HG03103 (cell line): Measurements from ENCODE around the gene XRRA1.
"Not testable (repeated sequence)": the region's sequence is repeated elsewhere in the genome, so short reads cannot be mapped to it uniquely, and the experiment has no call there.

Experiments
- ATAC-seq: cut with Tn5 transposase; IDR thresholded peaks from one replicate; pipeline ENCODE4 v1.9.1; 2021; ENCODE audit warnings: low read depth; ENCODE audit not compliant: unreplicated experiment

Gene XRRA1, protein sequence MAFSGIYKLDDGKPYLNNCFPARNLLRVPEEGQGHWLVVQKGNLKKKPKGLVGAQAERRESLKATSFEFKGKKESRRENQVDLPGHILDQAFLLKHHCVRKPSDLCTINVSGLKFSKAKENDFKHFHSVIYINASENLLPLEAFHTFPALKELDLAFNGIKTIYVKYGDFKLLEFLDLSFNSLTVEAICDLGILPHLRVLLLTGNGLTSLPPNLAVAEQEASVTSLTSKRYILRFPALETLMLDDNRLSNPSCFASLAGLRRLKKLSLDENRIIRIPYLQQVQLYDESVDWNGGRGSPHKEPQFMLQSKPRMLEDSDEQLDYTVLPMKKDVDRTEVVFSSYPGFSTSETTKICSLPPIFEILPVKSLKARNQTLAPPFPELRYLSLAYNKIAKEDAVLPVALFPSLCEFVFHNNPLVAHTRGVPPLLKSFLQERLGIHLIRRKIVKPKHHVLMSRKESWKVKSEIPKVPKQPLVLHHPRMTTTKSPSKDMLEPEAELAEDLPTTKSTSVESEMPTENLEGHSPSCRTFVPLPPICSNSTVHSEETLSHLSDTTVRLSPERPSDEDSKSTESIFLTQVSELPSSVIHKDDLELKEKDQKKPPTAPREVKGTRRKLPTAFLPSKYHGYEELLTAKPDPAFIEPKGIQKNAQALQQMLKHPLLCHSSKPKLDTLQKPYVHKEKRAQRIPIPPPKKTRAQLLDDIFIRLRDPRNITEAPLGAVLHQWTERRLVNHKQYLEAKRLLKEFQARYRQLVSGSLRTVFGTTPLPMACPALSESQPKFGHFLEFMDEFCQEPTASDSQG

GRCh38 chr11:74948898-74949752, at the start of gene XRRA1, which contains the start of gene SPCS2:
TSS of gene XRRA1 (minus strand) at chr11:74949091. CDS start at chr11:74940878, 8,213 bp downstream.
TSS of gene SPCS2 (plus strand) at chr11:74949266. CDS start at chr11:74949286, 20 bp downstream.
- ATAC-seq = peak; percentile 87

GRCh38 chr11:74992852-74993251, 44.0 kb upstream of the XRRA1 start:
- peak; percentile 42 for ATAC-seq

DNA sequence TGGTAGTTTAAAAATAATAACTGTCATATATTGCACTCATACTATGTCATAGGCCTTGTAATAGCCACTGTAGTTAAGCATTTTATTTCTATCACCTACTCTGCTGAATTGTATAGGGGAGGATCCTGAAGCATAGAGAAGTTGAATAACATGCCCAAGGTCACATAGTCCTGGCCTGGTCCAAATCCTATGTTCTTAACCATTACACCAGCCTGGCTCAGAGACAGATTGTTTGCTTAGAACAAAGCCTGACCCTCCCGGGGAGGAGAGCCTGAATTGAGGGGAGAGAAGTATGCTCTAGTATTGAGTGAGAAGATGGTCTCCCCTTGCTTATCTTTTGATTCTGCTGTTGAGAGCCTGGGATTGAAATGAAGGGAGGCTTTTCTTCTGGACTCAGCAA, 42.0 kb upstream of the XRRA1 start:
- no peak for ATAC-seq

- not testable (repeated sequence) for ATAC-seq
Measured at GRCh38 chr11:74990150-74990549, 41.3 kb upstream of the XRRA1 start.

- ATAC-seq = no peak
Measured at GRCh38 chr11:74989260-74989638, 40.4 kb upstream of the XRRA1 start.

DNA sequence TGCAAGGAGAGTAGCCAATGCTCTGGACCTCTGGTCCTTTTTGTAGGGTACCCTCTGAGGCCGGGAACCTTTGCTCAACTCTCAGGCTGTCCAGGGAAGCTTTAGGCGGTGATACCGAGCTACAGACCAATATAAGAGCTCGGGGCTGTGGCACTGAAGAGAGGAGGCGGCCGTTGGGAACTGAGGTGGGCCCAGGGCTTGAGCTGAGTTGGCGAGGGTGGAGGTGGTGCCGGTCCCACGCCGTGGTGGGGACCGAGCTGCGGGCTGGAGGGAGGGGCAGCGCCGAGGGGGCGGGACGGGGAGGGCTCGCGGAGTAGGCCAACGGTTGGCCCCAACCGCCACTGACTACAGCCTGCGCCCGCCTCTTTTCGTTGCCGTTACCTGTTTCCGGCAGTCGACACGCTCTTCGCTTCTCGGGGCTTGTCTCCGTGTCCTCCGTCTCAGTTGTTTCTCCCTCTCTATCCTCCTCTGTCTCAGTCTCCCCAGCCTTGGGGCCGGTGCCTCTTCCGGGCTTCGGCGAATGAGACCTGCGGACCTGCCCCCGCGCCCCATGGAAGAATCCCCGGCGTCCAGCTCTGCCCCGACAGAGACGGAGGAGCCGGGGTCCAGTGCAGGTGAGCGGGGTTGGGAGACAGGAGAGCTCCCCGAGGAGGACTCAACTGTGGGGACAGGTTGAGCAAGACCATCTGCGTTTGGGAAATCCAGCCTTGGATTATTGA, 39.8 kb upstream of the XRRA1 start, which contains the start of gene NEU3:
TSS of gene NEU3 (plus strand) at position 393 of the 719 bp plus-strand sequence. CDS start at position 521, 128 bp downstream.
- peak; percentile 79 for ATAC-seq

- ATAC-seq = no peak
Measured at GRCh38 chr11:74984730-74985129, 35.8 kb upstream of the XRRA1 start.

DNA sequence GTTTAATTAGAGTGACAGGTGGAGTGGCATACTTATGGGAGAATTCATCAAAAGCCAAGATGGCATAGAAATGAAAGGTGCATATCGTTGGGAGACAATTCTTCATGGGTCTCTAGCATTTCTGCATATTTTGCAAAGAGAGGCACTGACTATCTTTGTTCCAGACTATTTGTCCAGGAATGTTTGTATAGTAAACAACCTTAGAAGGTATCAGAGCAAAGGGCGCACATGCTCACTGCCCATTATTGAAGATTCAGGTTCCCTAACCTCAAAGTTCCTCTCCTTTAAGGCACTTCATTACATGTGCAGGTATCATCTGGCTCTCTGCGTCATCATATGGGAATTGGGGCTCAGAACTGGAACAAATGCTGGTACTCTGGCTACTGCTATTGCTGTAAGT, 35.2 kb upstream of the XRRA1 start:
- no peak for ATAC-seq

DNA sequence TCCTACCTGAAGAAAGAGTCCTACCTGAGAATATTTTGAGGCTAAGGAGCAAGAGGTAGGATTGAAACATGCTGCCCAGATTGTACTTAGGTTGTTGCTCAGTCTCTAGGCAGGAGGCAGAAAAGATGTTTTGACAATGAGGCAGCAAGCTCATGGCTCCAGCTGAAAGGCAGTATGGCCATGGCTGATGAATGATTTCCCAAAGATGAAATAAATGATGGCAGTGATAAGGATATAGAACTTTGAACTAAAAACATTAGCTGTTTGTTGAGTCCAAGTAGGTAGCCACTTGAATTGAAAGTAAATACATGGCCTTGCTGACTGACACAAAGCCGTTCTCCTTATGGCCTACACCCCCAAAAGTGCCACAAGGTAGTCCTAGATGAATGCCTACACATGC, 33.0 kb upstream of the XRRA1 start:
- no peak for ATAC-seq

DNA sequence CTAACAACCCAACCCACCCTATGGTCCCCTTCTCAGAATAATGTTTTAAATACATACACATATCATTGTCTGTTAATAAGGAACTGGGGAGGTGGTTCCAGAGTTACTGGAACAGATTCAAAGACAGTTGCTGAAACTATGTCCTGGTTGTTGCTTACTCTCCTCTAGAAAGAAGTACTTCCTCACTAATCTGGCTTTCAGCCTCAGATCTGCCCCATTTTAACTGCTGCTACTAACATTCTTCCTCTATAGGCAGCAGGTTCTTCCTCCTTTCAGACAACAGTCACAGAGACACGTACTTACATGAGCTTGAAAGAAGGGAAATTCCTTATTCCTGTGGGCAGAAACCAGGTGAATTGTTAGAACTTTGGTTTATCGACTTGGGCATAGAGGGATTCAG, 31.7 kb upstream of the XRRA1 start:
- no peak for ATAC-seq

- ATAC-seq = no peak
Measured at GRCh38 chr11:74978041-74978440, 29.1 kb upstream of the XRRA1 start.

- ATAC-seq = no peak
Measured at GRCh38 chr11:74971424-74971823, 22.5 kb upstream of the XRRA1 start.

GRCh38 chr11:74970852-74971395, 22.0 kb upstream of the XRRA1 start:
- ATAC-seq = no peak

DNA sequence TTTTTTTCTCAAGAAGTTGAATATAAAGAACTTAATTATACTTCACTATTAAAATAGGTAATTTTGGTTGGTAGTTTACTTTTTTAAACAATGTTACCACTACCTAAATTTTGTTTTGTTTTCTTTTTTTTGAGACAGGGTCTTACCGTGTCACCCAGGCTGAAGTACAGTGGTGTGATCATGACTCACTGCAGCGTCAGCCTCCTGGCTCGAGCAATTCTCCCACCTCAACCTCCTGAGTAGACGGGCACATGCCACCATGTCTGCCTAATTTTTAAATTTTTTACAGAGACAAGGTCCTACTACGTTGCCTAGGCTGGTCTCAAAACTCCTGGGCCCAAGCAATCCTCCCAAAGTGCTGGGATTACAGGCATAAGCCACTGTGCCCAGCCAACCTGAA, 17.8 kb upstream of the XRRA1 start:
- ATAC-seq = no peak

DNA sequence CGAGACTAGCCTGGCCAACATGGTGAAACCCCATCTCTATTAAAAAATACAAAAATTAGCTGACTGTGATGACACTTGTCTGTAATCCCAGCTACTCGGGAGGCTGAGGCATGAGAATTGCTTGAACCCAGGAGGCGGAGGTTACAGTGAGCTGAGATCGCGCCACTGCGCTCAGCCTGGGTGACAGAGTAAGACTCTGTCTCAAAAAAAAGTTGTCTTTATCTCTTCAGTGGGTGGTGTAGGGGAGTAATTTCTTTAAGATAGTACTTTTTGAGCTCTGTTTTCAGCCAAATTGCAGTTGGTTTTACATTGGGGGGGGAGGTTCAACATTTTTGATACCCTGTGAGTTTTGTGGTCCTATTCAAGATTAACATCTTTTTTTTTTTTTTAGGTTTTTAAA, 11.2 kb upstream of the XRRA1 start:
- not testable (repeated sequence) for ATAC-seq

DNA sequence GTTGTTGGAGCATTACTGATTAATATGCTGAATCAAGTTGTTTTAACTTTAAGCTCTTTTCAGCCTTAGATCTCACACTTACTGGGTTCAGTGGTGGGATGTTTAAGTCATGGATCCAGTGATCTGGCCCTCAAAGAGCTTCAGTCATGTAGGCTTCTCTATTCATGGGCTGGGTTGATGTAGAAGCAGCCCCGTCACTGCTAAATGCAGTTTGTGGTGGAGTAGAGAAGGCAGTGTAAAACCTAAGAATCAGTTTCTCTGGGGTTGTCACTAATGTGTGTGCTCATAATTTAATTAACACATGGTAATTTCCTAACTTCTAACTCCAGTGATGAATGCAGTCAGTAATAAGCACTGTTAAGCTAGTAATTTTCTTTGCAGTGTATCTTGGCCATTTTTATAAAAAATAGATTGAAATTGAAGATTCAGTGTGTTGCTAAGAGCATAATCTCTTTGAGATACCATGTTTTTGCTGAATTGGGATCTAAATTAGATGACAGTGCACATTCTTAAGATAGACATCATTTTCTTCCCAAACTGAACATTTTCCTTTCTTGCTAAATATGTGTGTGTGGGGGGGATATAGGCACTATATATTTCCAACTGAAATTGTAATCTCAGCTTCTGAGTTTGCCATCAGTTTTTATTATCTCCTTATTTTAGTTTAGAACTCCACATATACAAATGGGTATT, 9.2 kb upstream of the XRRA1 start:
- no peak for ATAC-seq

GRCh38 chr11:74956397-74957015, 7.6 kb upstream of the XRRA1 start:
- no peak for ATAC-seq

- no peak for ATAC-seq
Measured at GRCh38 chr11:74954199-74954598, 5.3 kb upstream of the XRRA1 start.

DNA sequence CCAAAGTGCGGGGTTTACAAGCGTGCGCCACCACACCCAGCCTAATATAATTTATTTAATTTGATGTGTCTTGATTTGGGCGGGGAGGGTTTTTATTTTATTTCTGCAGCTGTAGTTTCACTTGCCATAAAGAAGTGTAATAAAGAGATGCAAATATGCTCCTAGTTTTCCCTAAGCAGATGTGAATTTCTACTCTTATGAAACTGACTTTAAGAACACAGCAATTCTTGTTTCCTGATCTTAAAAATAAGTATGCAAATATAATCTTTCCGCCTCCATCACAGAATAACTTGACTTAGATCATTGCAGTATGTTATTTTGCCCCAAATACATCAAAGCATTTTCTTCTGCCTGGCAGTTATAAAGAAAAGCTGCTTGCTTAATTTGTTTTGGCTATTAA, 4.6 kb upstream of the XRRA1 start:
- ATAC-seq = no peak
